Vagina (tissue), 2 donors: ENCODE data around the gene EDARADD. TPM values are rescaled to one million over a fixed set of nuclear protein-coding genes. Genes with fewer than 3 reads are reported as not detected.
A peak's percentile ranks its signal among the peaks of the same experiment; 100 is the strongest.
"Not testable (repeated sequence)": the region's sequence is repeated elsewhere in the genome, so short reads cannot be mapped to it uniquely, and the experiment has no call there.

Source experiments
- DNase-seq, 2 donors: peaks; one replicate each; pipeline ENCODE4 v3.0.0-alpha.2; 2017; ENCODE audit errors: extremely low spot score in 2 of 2
- H3K27ac ChIP-seq: fragments of 200-600 bp; sonication (generic); one replicate; pipeline ENCODE4 v1.5.1; 2019
- H3K27me3 ChIP-seq: fragments of 200-600 bp; sonication (generic); one replicate; pipeline ENCODE4 v1.5.1; 2019
- H3K36me3 ChIP-seq, 2 donors: fragments of 200-600 bp; sonication (generic); one replicate each; pipeline ENCODE4 v1.5.1; 2017 to 2019
- H3K4me1 ChIP-seq: fragments of 200-600 bp; sonication (generic); one replicate; pipeline ENCODE4 v1.5.1; 2019
- H3K4me3 ChIP-seq, 2 donors: fragments of 200-600 bp; sonication (generic); 1 replicate in 1 of 2; 2 replicates in 1 of 2; pipeline ENCODE4 v1.5.1; 2016 to 2019
- H3K9me3 ChIP-seq: fragments of 200-600 bp; sonication (generic); one replicate; pipeline ENCODE4 v1.5.1; 2019
- CTCF ChIP-seq, 3 experiments: fragments of 450-650 bp in 2 of 3; fragments of 200-600 bp in 1 of 3; sonication (generic) in 1 of 3; IDR thresholded peaks; one replicate each; pipeline ENCODE4 v1.5.1; 2017 to 2019; ENCODE audit warnings: antibody characterized with exemption in 3 of 3, mild to moderate bottlenecking in 2 of 3, moderate library complexity in 2 of 3
- POLR2A ChIP-seq, 2 donors: fragments of 450-650 bp; IDR thresholded peaks; one replicate each; pipeline ENCODE4 v1.6.1; 2017; ENCODE audit warnings: antibody characterized with exemption in 2 of 2, mild to moderate bottlenecking in 2 of 2, moderate library complexity in 2 of 2
- POLR2AphosphoS5 ChIP-seq, 2 donors: sonication (generic); formaldehyde crosslinking; IDR thresholded peaks; one replicate each; pipeline ENCODE4 v1.9.0; 2017; ENCODE audit warnings: antibody characterized with exemption in 2 of 2, mild to moderate bottlenecking in 2 of 2, low read depth in 1 of 2; ENCODE audit not compliant: insufficient read depth in 1 of 2
- intact Hi-C: fragments of 100-400 bp; cut with DNase I; formaldehyde crosslinking; loops from one replicate; pipeline ENCODE4 v1.15.1; 2023
- total RNA-seq: library from RNA; depleted of rRNA; stranded (reverse); fragments of >200 nt; gene quantifications from one replicate; pipeline ENCODE4 v1.2.3, GENCODE V29; 2016

Gene EDARADD
- total RNA-seq = 1.2 TPM

GRCh38 chr1:236393681-236394481 is at the start of gene EDARADD:
Gene EDARADD, plus strand, starts transcription at chr1:236394286. Its CDS starts 159 bp downstream, at chr1:236394445.
- Histone ChIP-seq H3K9me3 (no peaks in the 10 kb centered on the region), H3K27me3 (no peaks in the 10 kb centered on the region), H3K27ac (peak within 1 kb of the TSS; percentile 54), H3K4me3 (peak within 1 kb of the TSS; percentile 71), H3K36me3 (no peaks in the 10 kb centered on the region), H3K4me1 (peaks cover 8% of the 10 kb centered on the region)
- TF ChIP-seq CTCF (IDR thresholded peaks at IDR 0.05) = no peak
- TF ChIP-seq POLR2AphosphoS5 (IDR thresholded peaks at IDR 0.05; ENCODE audit: insufficient read depth in 1 of 2, low read depth in 1 of 2) = no peak
- no peak for TF ChIP-seq POLR2A (IDR thresholded peaks at IDR 0.05)
- no peak for DNase-seq
- intact Hi-C loops = no loop called here

- Histone ChIP-seq H3K27me3 (no peaks in the 10 kb centered on the region), H3K27ac (no peak overlapping the region), H3K9me3 (no peaks in the 10 kb centered on the region), H3K4me1 (peaks cover 12% of the 10 kb centered on the region), H3K4me3 (no peak overlapping the region), H3K36me3 (no peaks in the 10 kb centered on the region)
- DNase-seq = peak in 1 of 2 donors; percentile 32
- intact Hi-C loops = no loop called here
- no peak for TF ChIP-seq POLR2A (IDR thresholded peaks at IDR 0.05)
- TF ChIP-seq CTCF (IDR thresholded peaks at IDR 0.05) = no peak
- no peak for TF ChIP-seq POLR2AphosphoS5 (IDR thresholded peaks at IDR 0.05; ENCODE audit: insufficient read depth in 1 of 2, low read depth in 1 of 2)
Observed at GRCh38 chr1:236345728-236346127, 48.4 kb upstream of the EDARADD start.

GRCh38 chr1:236348071-236348470 is 46.0 kb upstream of the EDARADD start:
- Histone ChIP-seq H3K4me1 (peaks cover 8% of the 10 kb centered on the region), H3K4me3 (no peak overlapping the region), H3K36me3 (no peaks in the 10 kb centered on the region), H3K27ac (no peak overlapping the region), H3K9me3 (no peaks in the 10 kb centered on the region), H3K27me3 (no peaks in the 10 kb centered on the region)
- peak in 1 of 2 donors; percentile 42 for DNase-seq
- no peak for TF ChIP-seq POLR2A (IDR thresholded peaks at IDR 0.05)
- intact Hi-C loops = no loop called here

- Histone ChIP-seq H3K4me1 (no peaks in the 10 kb centered on the region), H3K9me3 (no peaks in the 10 kb centered on the region), H3K36me3 (no peaks in the 10 kb centered on the region), H3K27me3 (no peaks in the 10 kb centered on the region), H3K27ac (no peak overlapping the region), H3K4me3 (no peak overlapping the region)
- DNase-seq = no peak
- TF ChIP-seq POLR2AphosphoS5 (IDR thresholded peaks at IDR 0.05; ENCODE audit: insufficient read depth in 1 of 2, low read depth in 1 of 2) = no peak
- no peak for TF ChIP-seq CTCF (IDR thresholded peaks at IDR 0.05)
- TF ChIP-seq POLR2A (IDR thresholded peaks at IDR 0.05) = no peak
- intact Hi-C loops = no loop called here
Observed at GRCh38 chr1:236350308-236350707, 43.8 kb upstream of the EDARADD start.

- H3K4me1 ChIP-seq = no peaks in the 10 kb centered on the region
- H3K4me3 ChIP-seq = no peak overlapping the region
- no peaks in the 10 kb centered on the region for H3K27me3 ChIP-seq
- TF ChIP-seq CTCF (IDR thresholded peaks at IDR 0.05) (no peak), POLR2AphosphoS5 (IDR thresholded peaks at IDR 0.05; ENCODE audit: insufficient read depth in 1 of 2, low read depth in 1 of 2) (no peak), POLR2A (IDR thresholded peaks at IDR 0.05) (no peak)
- H3K9me3 ChIP-seq = no peaks in the 10 kb centered on the region
- no peaks in the 10 kb centered on the region for H3K36me3 ChIP-seq
- no peak overlapping the region for H3K27ac ChIP-seq
- DNase-seq = peak in 1 of 2 donors; percentile 11
- intact Hi-C loops = no loop called here
Observed at GRCh38 chr1:236351875-236352573, 42.1 kb upstream of the EDARADD start.

- H3K4me1 ChIP-seq, H3K27me3 ChIP-seq, H3K27ac ChIP-seq, H3K36me3 ChIP-seq, DNase-seq, H3K9me3 ChIP-seq, H3K4me3 ChIP-seq, intact Hi-C loops: not testable (repeated sequence)
Observed at GRCh38 chr1:236352747-236353146, 41.3 kb upstream of the EDARADD start.
